HG03432 (cell line): ENCODE data around the gene ZC3H12C.

Experiments
- ATAC-seq: cut with Tn5 transposase; IDR thresholded peaks from one replicate; pipeline ENCODE4 v1.9.1; 2021; ENCODE audit warnings: mild to moderate bottlenecking, moderate library complexity; ENCODE audit not compliant: unreplicated experiment

The ZC3H12C gene

GRCh38 chr11:110076371-110076965, 16.7 kb upstream of the ZC3H12C start:
- ATAC-seq = peak; percentile 49

- ATAC-seq = peak; percentile 32
Observed at GRCh38 chr11:110077346-110077745, 15.8 kb upstream of the ZC3H12C start.

- ATAC-seq = peak; percentile 88
Observed at GRCh38 chr11:110077831-110078325, 15.3 kb upstream of the ZC3H12C start.

- no peak for ATAC-seq
Observed at GRCh38 chr11:110078923-110079544, 14.2 kb upstream of the ZC3H12C start.

GRCh38 chr11:110079726-110080125, 13.5 kb upstream of the ZC3H12C start:
- ATAC-seq = no peak

GRCh38 chr11:110081462-110082376, 11.5 kb upstream of the ZC3H12C start:
- ATAC-seq = no peak

- ATAC-seq = no peak
Observed at GRCh38 chr11:110082899-110083298, 10.3 kb upstream of the ZC3H12C start.

- no peak for ATAC-seq
Observed at GRCh38 chr11:110085255-110085838, 7.8 kb upstream of the ZC3H12C start.

GRCh38 chr11:110086892-110087309, 6.3 kb upstream of the ZC3H12C start:
- no peak for ATAC-seq

- ATAC-seq = no peak
Observed at GRCh38 chr11:110087812-110088534, 5.2 kb upstream of the ZC3H12C start.

GRCh38 chr11:110088535-110089344, 4.5 kb upstream of the ZC3H12C start:
- no peak for ATAC-seq

GRCh38 chr11:110089617-110090282, 3.4 kb upstream of the ZC3H12C start:
- ATAC-seq = peak; percentile 24

- no peak for ATAC-seq
Observed at GRCh38 chr11:110090466-110091026, 2.6 kb upstream of the ZC3H12C start.

- ATAC-seq = no peak
Observed at GRCh38 chr11:110092111-110092514, 1.1 kb upstream of the ZC3H12C start.

- ATAC-seq = peak; percentile 15
Observed at GRCh38 chr11:110093407-110094297, 460 bp downstream of the ZC3H12C start.

GRCh38 chr11:110094298-110095285, 1.4 kb downstream of the ZC3H12C start:
- ATAC-seq = no peak

- no peak for ATAC-seq
Observed at GRCh38 chr11:110095554-110095953, 2.4 kb downstream of the ZC3H12C start.
